Measurements from ENCODE around the gene PRDX3. TPM values are rescaled to one million over a fixed set of nuclear protein-coding genes. Genes with fewer than 3 reads are reported as not detected.
A peak's percentile ranks its signal among the peaks of the same experiment; 100 is the strongest.
"Not testable (repeated sequence)": the region's sequence is repeated elsewhere in the genome, so short reads cannot be mapped to it uniquely, and the experiment has no call there.

PRDX3 gene
- polyA plus RNA-seq, 4 donors, result 134 to 222 (median 200) TPM

GRCh38 chr10:119166118-119166500 is 12.5 kb downstream of the PRDX3 start:
- Histone ChIP-seq H3K9me3 (ENCODE audit: control insufficient read depth in 2 of 2, insufficient read depth in 1 of 2, low read depth in 1 of 2, low read length in 1 of 2) (no peaks in the 10 kb centered on the region), H3K36me3 (ENCODE audit: control insufficient read depth in 3 of 3, insufficient read depth in 2 of 3, low read depth in 1 of 3, low read length in 3 of 3) (peaks cover 3 to 41% (median 7%) of the 10 kb centered on the region in 3 donors), H3K27ac (ENCODE audit: low read depth in 1 of 3, low read length in 2 of 3) (peak overlapping the region; percentile 78 to 96 (median 82)), H3K4me3 (ENCODE audit: low read depth in 1 of 3, low read length in 3 of 3) (peak overlapping the region; percentile 59 to 89 (median 82)), H3K4me1 (ENCODE audit: control insufficient read depth in 3 of 3, insufficient read depth in 2 of 3, low read depth in 1 of 3, low read length in 2 of 3) (peaks cover 0 to 6% (median 2%) of the 10 kb centered on the region in 3 donors), H3K27me3 (ENCODE audit: control insufficient read depth in 3 of 3, insufficient read depth in 3 of 3, low read length in 3 of 3) (no peaks in the 10 kb centered on the region)
- WGBS, 3 donors, result 62 to 67% (median 64%) methylated on average over 7 of the region's 7 CpGs
- DNase-seq, result no peak
- no peak for FAIRE-seq

- Histone ChIP-seq H3K4me1 (ENCODE audit: control insufficient read depth in 3 of 3, insufficient read depth in 2 of 3, low read depth in 1 of 3, low read length in 2 of 3) (peaks cover 0 to 6% (median 2%) of the 10 kb centered on the region in 3 donors), H3K27me3 (ENCODE audit: control insufficient read depth in 3 of 3, insufficient read depth in 3 of 3, low read length in 3 of 3) (no peaks in the 10 kb centered on the region), H3K27ac (ENCODE audit: low read depth in 1 of 3, low read length in 2 of 3) (peak within 1 kb of the TSS; percentile 78 to 96 (median 82)), H3K36me3 (ENCODE audit: control insufficient read depth in 3 of 3, insufficient read depth in 2 of 3, low read depth in 1 of 3, low read length in 3 of 3) (peaks cover 3 to 43% (median 7%) of the 10 kb centered on the region in 3 donors), H3K9me3 (ENCODE audit: control insufficient read depth in 2 of 2, insufficient read depth in 1 of 2, low read depth in 1 of 2, low read length in 1 of 2) (no peaks in the 10 kb centered on the region), H3K4me3 (ENCODE audit: low read depth in 1 of 3, low read length in 3 of 3) (peak within 1 kb of the TSS; percentile 59 to 89 (median 82))
- FAIRE-seq, result no peak
- peak; percentile 83 to 93 for DNase-seq
- WGBS, 3 donors, result 0 to 1% (median 1%) methylated on average over 70 to 90 of the region's 90 CpGs
Measured at GRCh38 chr10:119165171-119166117, 13.2 kb downstream of the PRDX3 start, which contains the start of gene SFXN4. SFXN4 (minus strand) TSS chr10:119165714; CDS start chr10:119165647, 67 bp downstream.

- no peak for FAIRE-seq
- WGBS, 3 donors, result 95 to 98% (median 96%) methylated on average over 5 of the region's 5 CpGs
Measured at GRCh38 chr10:119162452-119163092, 16.0 kb downstream of the PRDX3 start.

GRCh38 chr10:119161680-119162451 is 16.7 kb downstream of the PRDX3 start:
- Histone ChIP-seq H3K9me3 (ENCODE audit: control insufficient read depth in 2 of 2, insufficient read depth in 1 of 2, low read depth in 1 of 2, low read length in 1 of 2) (no peaks in the 10 kb centered on the region), H3K27ac (ENCODE audit: low read depth in 1 of 3, low read length in 2 of 3) (no peak overlapping the region), H3K36me3 (ENCODE audit: control insufficient read depth in 3 of 3, insufficient read depth in 2 of 3, low read depth in 1 of 3, low read length in 3 of 3) (peaks cover 5 to 55% (median 5%) of the 10 kb centered on the region in 3 donors), H3K4me3 (ENCODE audit: low read depth in 1 of 3, low read length in 3 of 3) (no peak overlapping the region), H3K27me3 (ENCODE audit: control insufficient read depth in 3 of 3, insufficient read depth in 3 of 3, low read length in 3 of 3) (no peaks in the 10 kb centered on the region), H3K4me1 (ENCODE audit: control insufficient read depth in 3 of 3, insufficient read depth in 2 of 3, low read depth in 1 of 3, low read length in 2 of 3) (peaks cover 0 to 6% (median 2%) of the 10 kb centered on the region in 3 donors)
- DNase-seq (no peak), FAIRE-seq (no peak)
- 66 to 69% (median 68%) methylated on average over 11 of the region's 11 CpGs for WGBS, 3 donors

More at GRCh38 chr10:119162452-119163092, 16.0 kb downstream of the PRDX3 start:
- Histone ChIP-seq H3K27ac (ENCODE audit: low read depth in 1 of 3, low read length in 2 of 3) (no peak overlapping the region), H3K27me3 (ENCODE audit: control insufficient read depth in 3 of 3, insufficient read depth in 3 of 3, low read length in 3 of 3) (no peaks in the 10 kb centered on the region), H3K9me3 (ENCODE audit: control insufficient read depth in 2 of 2, insufficient read depth in 1 of 2, low read depth in 1 of 2, low read length in 1 of 2) (no peaks in the 10 kb centered on the region), H3K36me3 (ENCODE audit: control insufficient read depth in 3 of 3, insufficient read depth in 2 of 3, low read depth in 1 of 3, low read length in 3 of 3) (peaks cover 5 to 56% (median 5%) of the 10 kb centered on the region in 3 donors), H3K4me1 (ENCODE audit: control insufficient read depth in 3 of 3, insufficient read depth in 2 of 3, low read depth in 1 of 3, low read length in 2 of 3) (peaks cover 0 to 6% (median 2%) of the 10 kb centered on the region in 3 donors), H3K4me3 (ENCODE audit: low read depth in 1 of 3, low read length in 3 of 3) (no peak overlapping the region)
- DNase-seq, result no peak

- Histone ChIP-seq H3K4me3 (ENCODE audit: low read depth in 1 of 3, low read length in 3 of 3) (no peak overlapping the region), H3K27ac (ENCODE audit: low read depth in 1 of 3, low read length in 2 of 3) (no peak overlapping the region), H3K4me1 (ENCODE audit: control insufficient read depth in 3 of 3, insufficient read depth in 2 of 3, low read depth in 1 of 3, low read length in 2 of 3) (no peaks in the 10 kb centered on the region), H3K36me3 (ENCODE audit: control insufficient read depth in 3 of 3, insufficient read depth in 2 of 3, low read depth in 1 of 3, low read length in 3 of 3) (peaks cover 12 to 74% (median 18%) of the 10 kb centered on the region in 3 donors), H3K27me3 (ENCODE audit: control insufficient read depth in 3 of 3, insufficient read depth in 3 of 3, low read length in 3 of 3) (no peaks in the 10 kb centered on the region), H3K9me3 (ENCODE audit: control insufficient read depth in 2 of 2, insufficient read depth in 1 of 2, low read depth in 1 of 2, low read length in 1 of 2) (no peaks in the 10 kb centered on the region)
- WGBS, 3 donors, result 82 to 85% (median 84%) methylated on average over 8 of the region's 8 CpGs
- FAIRE-seq (no peak), DNase-seq (no peak)
Measured at GRCh38 chr10:119159332-119159731, 19.3 kb downstream of the PRDX3 start.

GRCh38 chr10:119153661-119154060 is 25.0 kb downstream of the PRDX3 start:
- Histone ChIP-seq H3K27me3 (ENCODE audit: control insufficient read depth in 3 of 3, insufficient read depth in 3 of 3, low read length in 3 of 3) (no peaks in the 10 kb centered on the region), H3K9me3 (ENCODE audit: control insufficient read depth in 2 of 2, insufficient read depth in 1 of 2, low read depth in 1 of 2, low read length in 1 of 2) (no peaks in the 10 kb centered on the region), H3K4me3 (ENCODE audit: low read depth in 1 of 3, low read length in 3 of 3) (no peak overlapping the region), H3K27ac (ENCODE audit: low read depth in 1 of 3, low read length in 2 of 3) (no peak overlapping the region), H3K4me1 (ENCODE audit: control insufficient read depth in 3 of 3, insufficient read depth in 2 of 3, low read depth in 1 of 3, low read length in 2 of 3) (no peaks in the 10 kb centered on the region), H3K36me3 (ENCODE audit: control insufficient read depth in 3 of 3, insufficient read depth in 2 of 3, low read depth in 1 of 3, low read length in 3 of 3) (peaks cover 12 to 76% (median 19%) of the 10 kb centered on the region in 3 donors)
- FAIRE-seq, result no peak
- DNase-seq, result no peak
- 95 to 97% (median 96%) methylated on average over 12 of the region's 12 CpGs for WGBS, 3 donors

- Histone ChIP-seq H3K27ac (ENCODE audit: low read depth in 1 of 3, low read length in 2 of 3) (no peak overlapping the region), H3K9me3 (ENCODE audit: control insufficient read depth in 2 of 2, insufficient read depth in 1 of 2, low read depth in 1 of 2, low read length in 1 of 2) (no peaks in the 10 kb centered on the region), H3K4me1 (ENCODE audit: control insufficient read depth in 3 of 3, insufficient read depth in 2 of 3, low read depth in 1 of 3, low read length in 2 of 3) (no peaks in the 10 kb centered on the region), H3K36me3 (ENCODE audit: control insufficient read depth in 3 of 3, insufficient read depth in 2 of 3, low read depth in 1 of 3, low read length in 3 of 3) (peaks cover 12 to 75% (median 17%) of the 10 kb centered on the region in 3 donors), H3K27me3 (ENCODE audit: control insufficient read depth in 3 of 3, insufficient read depth in 3 of 3, low read length in 3 of 3) (no peaks in the 10 kb centered on the region), H3K4me3 (ENCODE audit: low read depth in 1 of 3, low read length in 3 of 3) (no peak overlapping the region)
- DNase-seq (no peak), FAIRE-seq (no peak)
- 88 to 95% (median 93%) methylated on average over 5 of the region's 5 CpGs for WGBS, 3 donors
Measured at GRCh38 chr10:119153041-119153440, 25.6 kb downstream of the PRDX3 start.

GRCh38 chr10:119151601-119152000 is 27.0 kb downstream of the PRDX3 start:
- peaks cover 12 to 80% (median 18%) of the 10 kb centered on the region in 3 donors for H3K36me3 ChIP-seq (ENCODE audit: control insufficient read depth in 3 of 3, insufficient read depth in 2 of 3, low read depth in 1 of 3, low read length in 3 of 3)
- DNase-seq; H3K4me3 ChIP-seq (ENCODE audit: low read depth in 1 of 3, low read length in 3 of 3); H3K9me3 ChIP-seq (ENCODE audit: control insufficient read depth in 2 of 2, insufficient read depth in 1 of 2, low read depth in 1 of 2, low read length in 1 of 2); H3K4me1 ChIP-seq (ENCODE audit: control insufficient read depth in 3 of 3, insufficient read depth in 2 of 3, low read depth in 1 of 3, low read length in 2 of 3); H3K27me3 ChIP-seq (ENCODE audit: control insufficient read depth in 3 of 3, insufficient read depth in 3 of 3, low read length in 3 of 3); H3K27ac ChIP-seq (ENCODE audit: low read depth in 1 of 3, low read length in 2 of 3); FAIRE-seq: not testable (repeated sequence)
- 95 to 98% (median 98%) methylated on average over 6 of the region's 6 CpGs for WGBS, 3 donors
